HCT116 (cell line): ENCODE data around the gene DCAF6. TPM values are rescaled to one million over a fixed set of nuclear protein-coding genes. Genes with fewer than 3 reads are reported as not detected.

Source experiments
- ATAC-seq: fragments of 200-7000 bp; cut with Tn5 transposase; 2 replicates; pipeline ENCODE4 v1.9.1; 2020; ENCODE audit warnings: mild to moderate bottlenecking, moderate library complexity
- BruUV-seq: library from RNA; stranded (reverse); fragments of 400-500 nt; replicated peaks from 2 replicates; lab custom pipeline; 2021; lab: Mats Ljungman, UMichigan
- CTCF ChIA-PET: fragments of 300-600 bp; sonication (Branson Sonifier 250); formaldehyde crosslinking; loops from one replicate; lab custom pipeline; 2021; ENCODE audit warnings: antibody characterized with exemption; lab: Charles Lee
- POLR2A ChIA-PET: fragments of 300-600, 350-600 bp; sonication (Branson Sonifier 250); formaldehyde crosslinking; loops from one replicate; lab custom pipeline; 2021; ENCODE audit warnings: antibody characterized with exemption; lab: Charles Lee
- RAD21 ChIA-PET, 2 experiments: fragments of 300-600 bp; sonication (Branson Sonifier 250); formaldehyde crosslinking; loops; one replicate each; lab custom pipeline; 2023; ENCODE audit warnings: low total read pairs in 2 of 2; ENCODE audit not compliant: uncharacterized antibody in 2 of 2, unreplicated experiment in 2 of 2, low non-redundant PET in 1 of 2; lab: Charles Lee
- DNase-seq: peaks from one replicate; pipeline ENCODE4 v3.0.0-alpha.2; 2010; ENCODE audit warnings: low read depth, low spot score
- H2AFZ ChIP-seq: fragments of 200-600 bp; shearing (Covaris generic), sonication (generic); 2 replicates; pipeline ENCODE4 v1.6.1; 2017; ENCODE audit warnings: low read depth, mixed run types, mixed read lengths, antibody characterized with exemption, low read length; ENCODE audit not compliant: poor library complexity, severe bottlenecking
- H3K27ac ChIP-seq: 2 replicates; pipeline ENCODE4 v1.5.1; 2012; ENCODE audit warnings: low read depth, low read length
- H3K27me3 ChIP-seq: fragments of 200-600 bp; sonication (generic); 2 replicates; pipeline ENCODE4 v1.6.1; 2016; ENCODE audit warnings: mixed run types, low read length, mixed read lengths; ENCODE audit not compliant: insufficient read depth
- H3K36me3 ChIP-seq, 2 experiments: fragments of 200-500 bp in 1 of 2; fragments of 200-600 bp in 1 of 2; sonication (Bioruptor generic) in 1 of 2; sonication (generic) in 1 of 2; 2 replicates each; pipeline versions ENCODE4 v1.5.1 to v1.6.1; 2014 to 2016; ENCODE audit warnings: low read length in 2 of 2, inconsistent platforms in 1 of 2, mixed read lengths in 1 of 2, mixed run types in 1 of 2; ENCODE audit not compliant: insufficient read depth in 2 of 2, control insufficient read depth in 1 of 2
- H3K4me1 ChIP-seq, 2 experiments: fragments of 200-600 bp in 1 of 2; sonication (generic) in 1 of 2; 2 replicates each; pipeline versions ENCODE4 v1.5.1 to v1.6.1; 2012 to 2017; ENCODE audit warnings: low read length in 2 of 2, inconsistent platforms in 1 of 2, mild to moderate bottlenecking in 1 of 2, mixed read lengths in 1 of 2, mixed run types in 1 of 2, moderate library complexity in 1 of 2; ENCODE audit not compliant: insufficient read depth in 2 of 2, control insufficient read depth in 1 of 2
- H3K4me2 ChIP-seq: fragments of 200-600 bp; sonication (generic); 2 replicates; pipeline ENCODE4 v1.6.1; 2017; ENCODE audit warnings: mixed run types, low read length, mixed read lengths
- H3K4me3 ChIP-seq, 2 experiments: fragments of 200-600 bp in 1 of 2; sonication (generic) in 1 of 2; replicated peaks in 1 of 2; 2 replicates each; pipeline ENCODE4 v1.5.1; 2011 to 2016; ENCODE audit warnings: low read length in 2 of 2, control low read depth in 1 of 2, low read depth in 1 of 2, mild to moderate bottlenecking in 1 of 2, mixed read lengths in 1 of 2, mixed run types in 1 of 2
- H3K79me2 ChIP-seq: fragments of 200-600 bp; sonication (generic); 2 replicates; pipeline ENCODE4 v1.6.1; 2017; ENCODE audit warnings: mild to moderate bottlenecking, mixed run types, low read length, moderate library complexity, mixed read lengths; ENCODE audit not compliant: insufficient read depth
- H3K9ac ChIP-seq: fragments of 200-600 bp; sonication (generic); 2 replicates; pipeline ENCODE4 v1.6.1; 2016; ENCODE audit warnings: low read length, mixed read lengths
- H3K9me2 ChIP-seq: fragments of 200-600 bp; sonication (generic), shearing (Covaris generic); 2 replicates; pipeline ENCODE4 v1.6.1; 2017; ENCODE audit warnings: mixed run types, mild to moderate bottlenecking, moderate library complexity; ENCODE audit not compliant: insufficient read depth
- H3K9me3 ChIP-seq, 2 experiments: fragments of 200-500 bp in 1 of 2; fragments of 200-600 bp in 1 of 2; sonication (Bioruptor generic) in 1 of 2; sonication (generic) in 1 of 2; 2 replicates each; pipeline ENCODE4 v1.6.1; 2014 to 2017; ENCODE audit warnings: low read length in 2 of 2, mixed read lengths in 2 of 2, inconsistent platforms in 1 of 2, low read depth in 1 of 2, mild to moderate bottlenecking in 1 of 2, mixed run types in 1 of 2, moderate library complexity in 1 of 2; ENCODE audit not compliant: control insufficient read depth in 1 of 2, insufficient read depth in 1 of 2
- H4K20me1 ChIP-seq: fragments of 200-600 bp; sonication (generic), shearing (Covaris generic); 2 replicates; pipeline ENCODE4 v1.6.1; 2017; ENCODE audit warnings: mixed run types, mild to moderate bottlenecking, moderate library complexity; ENCODE audit not compliant: insufficient read depth
- EGR1 ChIP-seq: IDR thresholded peaks from 2 replicates; pipeline ENCODE4 v1.6.1; 2012; ENCODE audit warnings: low read depth
- ELF1 ChIP-seq: IDR thresholded peaks from 2 replicates; pipeline ENCODE4 v1.6.1; 2012; ENCODE audit warnings: low read depth, borderline replicate concordance
- EZH2 ChIP-seq: fragments of 200-600 bp; sonication (generic); IDR thresholded peaks from 2 replicates; pipeline ENCODE4 v1.6.1; 2017; ENCODE audit warnings: antibody characterized with exemption, mixed run types
- SP1 ChIP-seq: IDR thresholded peaks from 2 replicates; pipeline ENCODE4 v1.6.1; 2012; ENCODE audit warnings: low read depth
- intact Hi-C: fragments of 100-400 bp; cut with micrococcal nuclease; formaldehyde crosslinking; loops from 2 replicates; pipeline ENCODE4 v1.10.0; 2022
- microRNA counts: library from miRNA; unstranded; fragments of <30 nt; microRNA quantifications from one replicate; lab custom pipeline; 2015
- microRNA-seq: library from miRNA; unstranded; fragments of <30 nt; microRNA quantifications from one replicate; pipeline ENCODE4, GENCODE V29; 2016; ENCODE audit warnings: borderline number of aligned reads
- total RNA-seq: library from RNA; stranded (reverse); gene quantifications from one replicate; pipeline ENCODE4 v1.2.1, GENCODE V29; 2021; ENCODE audit not compliant: unreplicated experiment

Gene DCAF6
- total RNA-seq, 1 experiment from 2014 or later, result 34.2 TPM

DNA sequence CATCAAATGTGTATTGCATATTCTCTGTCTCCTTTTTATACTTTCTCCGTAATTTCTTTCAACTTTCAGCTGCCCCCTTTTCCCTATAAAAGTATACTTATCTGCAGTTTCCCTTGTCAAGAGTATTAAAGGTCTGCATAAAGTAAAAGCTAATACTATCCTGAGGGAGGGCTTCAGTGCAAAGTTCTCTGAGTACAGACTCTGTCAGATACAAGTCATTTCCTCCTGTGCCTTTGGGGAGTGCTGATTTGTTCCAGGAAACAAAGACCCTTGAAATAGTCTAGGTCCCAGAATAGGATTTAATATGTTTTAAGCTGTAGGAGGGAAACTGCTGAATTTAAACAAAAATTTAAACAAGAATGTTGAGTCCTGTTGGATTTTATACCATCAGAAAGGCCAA, 188.6 kb downstream of the DCAF6 start:
- TF ChIP-seq ELF1 (no peak), EZH2 (no peak), EGR1 (no peak), SP1 (no peak)
- Histone ChIP-seq H3K27me3 (no peaks in the 10 kb centered on the region), H2AFZ (no peak overlapping the region), H3K4me2 (no peak overlapping the region), H3K9me3 (no peaks in the 10 kb centered on the region; a peak in 1 of 4 replicates), H3K36me3 (no peaks in the 10 kb centered on the region), H3K4me3 (no peak overlapping the region), H3K27ac (no peak overlapping the region), H4K20me1 (no peaks in the 10 kb centered on the region), H3K79me2 (no peaks in the 10 kb centered on the region), H3K4me1 (no peaks in the 10 kb centered on the region), H3K9me2 (no peaks in the 10 kb centered on the region), H3K9ac (no peak overlapping the region)
- ATAC-seq (no peak), DNase-seq (no peak)
- RAD21 ChIA-PET, result no interaction called here
- BruUV-seq, result no TSS peak
- intact Hi-C loops, result no loop called here
- CTCF ChIA-PET, result no interaction called here
- POLR2A ChIA-PET, result no interaction called here

MicroRNAs within 50 kb of the gene (microRNA counts, 767-probe panel; counts per million panel counts)
- not detected for microRNA hsa-miR-1255b-5p (lab: Ali Mortazavi, UCI)

Small RNA genes lying within 50 kb of the gene (microRNA-seq; reads per million reads assigned to microRNA genes)
- not detected for gene MIR1255B2

Other genes with a start within 250 kb of the DCAF6 start
- 52.9 TPM for gene MPZL1, start 214.7 kb upstream of the DCAF6 start, total RNA-seq
- 0.30 TPM for gene ADCY10, start 22.5 kb upstream of the DCAF6 start, total RNA-seq
- gene MPC2, start 389 bp downstream of the DCAF6 start, total RNA-seq, result 49.9 TPM
- gene GPR161, start 200.2 kb downstream of the DCAF6 start, total RNA-seq, result 13.7 TPM
- gene TIPRL, start 242.3 kb downstream of the DCAF6 start, total RNA-seq, result 36.4 TPM